Activated CD8-positive, alpha-beta memory T cell treated with anti-CD3 and anti-CD28 coated beads, Interleukin-2, amount 50 U/mL, for 24 hours (primary cell): ENCODE data around the gene PDE6G.

Source experiments
- DNase-seq: peaks from one replicate; pipeline ENCODE4 v3.0.0-alpha.2; 2020; ENCODE audit errors: extremely low read depth

Gene PDE6G

DNA sequence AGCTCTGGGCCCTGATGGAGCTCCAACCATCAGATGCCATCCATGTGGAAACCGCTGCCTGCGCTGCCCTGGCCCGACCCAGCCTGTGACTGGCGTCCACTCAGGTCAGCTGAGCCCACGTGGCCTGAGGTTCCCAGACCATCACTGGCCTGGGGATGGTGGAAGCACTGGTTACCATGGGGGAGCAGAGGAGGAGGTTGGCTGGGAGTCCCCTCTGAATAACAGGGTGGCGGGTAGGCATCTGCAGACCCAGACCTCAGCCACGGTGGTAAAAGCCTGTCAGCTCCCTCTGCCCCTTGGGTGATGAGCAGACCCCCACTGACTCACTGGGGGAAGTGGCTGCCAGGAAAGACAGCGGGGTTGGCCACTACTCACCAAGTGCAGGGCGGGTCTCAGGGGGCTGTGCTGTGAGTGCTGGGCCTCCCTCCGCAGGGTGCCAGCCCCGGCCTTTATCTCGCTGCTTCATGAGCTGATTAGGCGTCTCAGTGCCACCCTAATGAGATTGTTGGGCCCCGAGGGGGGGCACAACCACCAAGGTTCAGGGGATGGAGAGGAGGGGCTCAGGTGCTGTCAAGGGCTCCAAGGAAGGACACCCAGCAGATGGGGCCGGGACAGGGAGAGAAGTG is at the start of gene PDE6G:
Gene PDE6G (minus strand): TSS at position 425 of the 626 bp plus-strand sequence. CDS start 3,237 bp downstream, outside the sequence.
- no peak for DNase-seq

DNA sequence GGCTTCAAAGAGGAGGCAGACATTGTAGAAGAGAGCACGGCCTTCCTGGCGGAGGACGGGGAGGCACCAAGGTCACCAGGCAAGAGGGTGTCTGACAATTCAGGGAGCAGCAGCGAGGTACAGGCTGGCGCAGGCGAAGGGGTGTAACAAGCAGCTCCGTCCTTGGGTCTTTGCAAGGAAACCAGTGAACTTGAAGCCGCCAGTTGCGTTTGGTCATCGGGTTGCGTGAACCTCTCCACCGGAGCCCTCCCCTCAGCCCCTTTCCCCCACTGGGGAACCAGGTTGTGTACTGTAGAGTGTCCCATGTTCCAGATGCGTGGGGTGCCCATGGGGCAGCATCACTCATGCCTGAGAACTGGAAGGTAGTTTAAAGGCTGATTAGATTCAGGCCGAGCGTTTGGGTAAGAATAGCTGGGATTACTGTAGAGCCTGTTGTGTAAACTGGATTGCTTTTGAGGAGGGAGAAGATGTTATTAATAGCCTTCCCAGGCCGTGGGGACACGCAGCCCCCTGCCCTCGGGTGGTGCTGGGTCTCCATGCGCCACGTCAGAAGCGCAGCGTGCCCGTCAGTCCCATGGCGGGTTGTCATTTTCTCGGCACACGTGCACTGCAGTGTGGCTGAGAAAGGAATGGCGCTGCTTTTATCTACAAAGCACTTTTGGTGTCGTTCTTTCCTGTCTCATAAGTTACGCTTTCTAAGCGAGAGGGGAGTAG is 49.3 kb upstream of the PDE6G start:
- no peak for DNase-seq

DNA sequence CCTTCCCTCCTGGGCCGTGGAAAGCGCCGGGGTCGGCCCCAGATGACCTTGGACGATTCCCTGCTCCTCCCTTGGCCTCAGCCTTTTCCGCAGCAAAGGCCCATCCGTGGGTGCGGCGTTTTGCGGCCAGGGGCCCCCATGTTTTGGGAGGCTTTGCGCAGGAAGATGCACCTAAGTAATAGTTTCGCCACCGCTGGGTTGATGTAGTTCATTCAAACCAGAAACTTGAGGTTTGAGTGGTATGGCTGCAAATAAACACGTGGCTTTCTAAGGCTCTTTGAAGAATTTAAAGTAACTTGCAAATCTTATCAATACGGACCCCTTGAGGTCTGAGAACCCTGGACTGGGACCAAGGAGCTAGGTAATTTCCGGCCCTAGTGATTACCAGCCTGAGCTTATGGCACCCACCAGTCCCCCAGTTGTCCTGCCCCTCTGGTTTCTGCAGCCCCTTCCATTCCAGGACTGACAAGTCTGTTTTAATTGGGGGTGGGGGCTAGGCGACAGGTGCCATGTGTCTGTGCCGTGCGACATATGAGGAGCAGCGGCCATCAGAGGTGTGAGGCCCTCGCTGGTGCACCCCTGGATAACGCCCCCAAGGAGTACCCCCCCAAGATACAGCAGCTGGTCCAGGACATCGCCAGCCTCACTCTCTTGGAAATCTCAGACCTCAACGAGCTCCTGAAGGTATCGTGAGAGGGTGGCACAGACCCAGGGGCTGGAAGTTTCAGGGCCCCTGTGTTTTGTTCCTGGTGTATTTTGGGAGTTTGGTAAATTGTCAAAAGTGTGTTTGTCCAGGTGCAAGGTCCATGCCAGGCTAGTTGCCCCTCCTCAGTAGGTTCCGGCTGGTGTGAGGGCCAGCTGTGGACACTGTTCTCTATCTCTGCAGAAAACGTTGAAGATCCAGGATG is 47.7 kb upstream of the PDE6G start:
- DNase-seq, result no peak

DNA sequence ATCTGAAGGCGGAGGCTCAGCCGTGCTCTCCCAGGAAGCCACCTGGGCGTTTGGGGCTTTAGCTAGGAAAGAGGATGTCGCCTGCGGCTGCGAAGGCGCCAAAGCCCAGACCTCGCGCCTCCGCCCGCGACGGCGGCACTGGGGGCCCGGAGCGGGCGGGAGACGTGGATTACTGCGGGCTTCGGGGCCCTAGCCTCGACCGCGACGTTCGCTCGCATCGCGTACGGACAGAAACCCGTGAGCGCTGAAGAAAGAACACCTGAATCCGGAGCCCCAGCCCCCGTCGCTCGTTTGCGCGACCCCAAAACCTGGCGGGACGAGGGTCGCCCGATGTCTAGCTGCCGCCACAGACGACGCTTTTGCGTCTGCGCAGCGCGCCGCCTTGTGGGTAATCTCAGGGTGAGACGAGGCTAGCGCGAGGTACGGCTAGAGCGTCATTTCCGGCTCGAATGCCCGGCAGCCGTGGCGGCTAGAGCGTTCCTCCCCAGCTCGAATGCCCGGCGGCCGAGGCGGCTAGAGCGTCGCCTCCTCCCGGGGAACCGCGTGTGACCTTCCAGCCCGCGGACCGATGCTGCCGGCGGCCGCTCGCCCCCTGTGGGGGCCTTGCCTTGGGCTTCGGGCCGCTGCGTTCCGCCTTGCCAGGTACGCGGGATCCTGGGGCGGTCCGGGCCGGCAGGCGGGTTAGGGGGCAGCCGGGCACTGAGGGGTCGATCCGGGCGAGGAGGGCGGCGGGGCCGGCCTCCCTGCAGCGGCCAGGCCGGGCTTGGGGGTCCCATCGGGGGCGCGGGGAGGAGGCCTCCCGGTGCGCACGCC is 46.8 kb upstream of the PDE6G start, which contains the start of gene MRPL12:
Gene MRPL12 (plus strand): TSS at position 434 of the 813 bp plus-strand sequence. CDS start 135 bp downstream, at position 569.
- peak; percentile 79 for DNase-seq

DNA sequence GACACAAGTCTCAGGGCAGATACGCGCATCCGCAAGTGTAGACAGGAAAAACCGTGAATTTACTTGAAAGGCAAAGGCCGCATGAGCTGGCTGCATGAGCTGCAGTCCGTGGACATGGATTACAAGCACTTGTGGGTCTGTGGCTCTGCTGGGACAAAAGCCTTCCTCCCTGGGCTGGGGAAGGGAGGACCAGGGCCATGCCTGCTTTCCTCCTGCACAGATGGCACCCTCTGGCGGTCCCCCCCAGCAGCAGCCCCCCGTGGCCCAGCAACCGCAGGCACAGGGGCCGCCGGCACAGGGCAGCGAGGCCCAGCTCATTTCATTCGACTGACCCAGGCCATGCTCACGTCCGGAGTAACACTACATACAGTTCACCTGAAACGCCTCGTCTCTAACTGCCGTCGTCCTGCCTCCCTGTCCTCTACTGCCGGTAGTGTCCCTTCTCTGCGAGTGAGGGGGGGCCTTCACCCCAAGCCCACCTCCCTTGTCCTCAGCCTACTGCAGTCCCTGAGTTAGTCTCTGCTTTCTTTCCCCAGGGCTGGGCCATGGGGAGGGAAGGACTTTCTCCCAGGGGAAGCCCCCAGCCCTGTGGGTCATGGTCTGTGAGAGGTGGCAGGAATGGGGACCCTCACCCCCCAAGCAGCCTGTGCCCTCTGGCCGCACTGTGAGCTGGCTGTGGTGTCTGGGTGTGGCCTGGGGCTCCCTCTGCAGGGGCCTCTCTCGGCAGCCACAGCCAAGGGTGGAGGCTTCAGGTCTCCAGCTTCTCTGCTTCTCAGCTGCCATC is 45.1 kb upstream of the PDE6G start:
- DNase-seq, result no peak

DNA sequence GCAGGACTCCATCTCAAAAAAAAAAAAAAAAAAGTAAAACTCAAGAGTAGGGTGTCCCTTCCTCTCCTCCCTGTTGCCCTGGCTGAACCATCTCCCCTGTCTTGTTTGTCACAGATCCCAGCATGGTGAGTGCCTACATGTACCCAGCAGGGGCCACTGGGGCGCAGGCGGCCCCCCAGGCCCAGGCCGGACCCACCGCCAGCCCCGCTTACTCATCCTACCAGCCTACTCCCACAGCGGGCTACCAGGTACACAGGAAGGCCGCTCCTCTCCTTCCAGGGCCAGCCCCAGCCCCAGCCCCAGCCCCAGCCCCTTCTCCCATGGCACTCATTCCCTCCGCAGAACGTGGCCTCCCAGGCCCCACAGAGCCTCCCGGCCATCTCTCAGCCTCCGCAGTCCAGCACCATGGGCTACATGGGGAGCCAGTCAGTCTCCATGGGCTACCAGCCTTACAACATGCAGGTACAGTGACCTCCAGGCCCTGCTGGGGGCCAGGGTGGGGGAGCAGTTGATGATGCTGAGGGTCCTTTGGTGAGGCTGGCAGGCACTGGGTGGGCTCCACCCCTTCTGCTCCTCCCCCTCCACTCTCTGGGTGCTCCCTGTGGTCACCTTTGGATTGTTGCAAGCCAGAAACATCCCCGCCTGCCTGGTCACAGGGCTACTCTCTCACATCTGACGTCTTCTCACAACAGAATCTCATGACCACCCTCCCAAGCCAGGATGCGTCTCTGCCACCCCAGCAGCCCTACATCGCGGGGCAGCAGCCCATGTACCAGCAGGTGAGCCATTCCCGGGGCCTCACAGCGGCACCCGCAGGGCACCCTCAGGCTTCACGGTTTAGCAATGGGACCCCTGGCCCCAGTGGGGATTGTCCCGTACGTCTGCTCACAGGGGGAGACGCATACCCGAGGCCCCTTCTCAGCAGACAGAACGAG is 44.3 kb upstream of the PDE6G start:
- no peak for DNase-seq

DNA sequence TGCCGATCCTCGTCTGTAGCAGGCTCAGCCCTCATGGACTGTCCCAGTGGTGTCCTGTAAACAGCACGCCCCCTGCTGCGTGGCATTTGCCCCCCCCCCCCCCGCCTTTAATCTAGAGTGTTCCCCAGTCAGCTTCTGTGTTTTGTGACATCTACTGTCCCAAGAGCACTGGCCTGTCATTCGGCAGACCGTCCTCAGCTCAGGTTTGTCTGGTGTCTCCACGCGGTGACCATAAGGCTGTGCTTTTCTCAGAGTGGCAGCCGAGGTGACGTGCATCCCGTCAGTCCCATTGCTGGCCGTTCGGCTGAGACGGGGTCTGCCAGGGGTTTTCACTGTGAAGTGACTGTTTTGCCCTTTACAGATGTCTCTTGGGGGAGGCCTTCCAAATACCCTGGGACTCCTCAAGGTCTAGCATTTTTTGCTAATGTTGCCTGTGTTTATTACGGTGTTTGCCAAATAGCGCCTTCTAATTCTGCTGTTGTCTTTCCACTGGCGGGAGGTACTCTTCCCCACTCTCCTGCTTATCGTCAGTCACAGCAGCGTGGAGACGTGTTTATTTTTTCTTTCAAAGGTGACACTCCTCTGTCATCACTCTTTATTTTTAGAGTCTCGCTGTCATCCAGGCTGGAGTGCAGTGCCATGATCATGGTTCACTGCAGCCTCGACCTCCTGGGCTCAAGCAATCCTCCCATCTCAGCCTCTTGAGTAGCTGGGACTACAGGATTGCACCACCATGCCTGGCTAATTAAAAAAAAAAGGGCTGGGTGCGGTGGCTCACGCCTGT is 41.1 kb upstream of the PDE6G start:
- DNase-seq, result no peak

DNA sequence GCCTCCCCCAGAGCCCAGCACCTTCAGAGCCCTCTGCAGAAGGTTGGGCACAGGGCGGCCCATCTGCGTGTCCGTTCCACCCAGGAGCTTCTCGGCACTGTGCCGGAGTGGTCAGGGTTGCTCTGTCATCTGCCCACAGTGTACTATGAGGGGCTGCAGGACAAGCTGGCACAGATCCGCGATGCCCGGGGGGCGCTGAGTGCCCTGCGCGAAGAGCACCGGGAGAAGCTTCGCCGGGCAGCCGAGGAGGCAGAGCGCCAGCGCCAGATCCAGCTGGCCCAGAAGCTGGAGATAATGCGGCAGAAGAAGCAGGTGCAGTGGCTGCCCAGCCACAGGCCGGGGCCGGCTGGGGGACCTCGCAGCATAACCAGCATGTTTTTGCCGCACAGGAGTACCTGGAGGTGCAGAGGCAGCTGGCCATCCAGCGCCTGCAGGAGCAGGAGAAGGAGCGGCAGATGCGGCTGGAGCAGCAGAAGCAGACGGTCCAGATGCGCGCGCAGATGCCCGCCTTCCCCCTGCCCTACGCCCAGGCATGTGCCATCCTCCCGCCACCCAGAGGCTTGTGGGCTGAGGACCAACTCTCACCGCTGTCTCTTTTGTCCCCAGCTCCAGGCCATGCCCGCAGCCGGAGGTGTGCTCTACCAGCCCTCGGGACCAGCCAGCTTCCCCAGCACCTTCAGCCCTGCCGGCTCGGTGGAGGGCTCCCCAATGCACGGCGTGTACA is 40.0 kb upstream of the PDE6G start:
- DNase-seq, result no peak

DNA sequence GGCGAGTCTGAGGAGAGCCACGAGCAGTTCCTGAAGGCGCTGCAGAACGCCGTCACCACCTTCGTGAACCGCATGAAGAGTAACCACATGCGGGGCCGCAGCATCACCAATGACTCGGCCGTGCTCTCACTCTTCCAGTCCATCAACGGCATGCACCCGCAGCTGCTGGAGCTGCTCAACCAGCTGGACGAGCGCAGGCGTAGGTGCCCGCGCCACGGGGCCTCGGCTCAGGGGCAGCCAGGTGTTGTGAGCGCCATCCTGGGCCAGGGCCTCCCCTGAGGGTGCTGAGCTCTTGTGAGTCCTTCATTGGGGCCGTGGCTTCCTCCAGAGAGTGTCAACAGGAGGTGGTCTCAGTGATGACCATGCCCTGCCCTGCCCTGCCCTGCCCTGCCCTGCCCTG is 39.5 kb upstream of the PDE6G start:
- no peak for DNase-seq

DNA sequence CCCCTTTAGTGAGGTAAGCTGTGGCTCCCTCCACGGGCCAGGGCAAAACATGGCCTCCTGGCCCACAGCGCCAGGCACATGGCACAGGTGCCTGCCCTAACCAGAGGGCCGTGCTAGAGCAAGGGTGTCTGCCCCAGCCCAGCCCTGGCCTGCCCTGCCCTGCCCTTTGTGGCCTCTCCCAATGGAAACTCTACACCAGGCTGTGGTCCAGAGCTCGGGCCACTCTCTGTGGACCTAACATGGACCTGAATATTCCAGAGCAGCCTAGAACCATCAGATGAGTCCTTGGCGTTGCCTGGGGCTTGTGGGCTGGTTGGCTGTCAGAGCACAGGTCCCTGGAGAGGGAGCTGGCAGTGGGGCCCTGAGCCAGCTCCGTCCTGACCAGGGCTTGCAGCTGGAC is 38.9 kb upstream of the PDE6G start:
- DNase-seq, result no peak

DNA sequence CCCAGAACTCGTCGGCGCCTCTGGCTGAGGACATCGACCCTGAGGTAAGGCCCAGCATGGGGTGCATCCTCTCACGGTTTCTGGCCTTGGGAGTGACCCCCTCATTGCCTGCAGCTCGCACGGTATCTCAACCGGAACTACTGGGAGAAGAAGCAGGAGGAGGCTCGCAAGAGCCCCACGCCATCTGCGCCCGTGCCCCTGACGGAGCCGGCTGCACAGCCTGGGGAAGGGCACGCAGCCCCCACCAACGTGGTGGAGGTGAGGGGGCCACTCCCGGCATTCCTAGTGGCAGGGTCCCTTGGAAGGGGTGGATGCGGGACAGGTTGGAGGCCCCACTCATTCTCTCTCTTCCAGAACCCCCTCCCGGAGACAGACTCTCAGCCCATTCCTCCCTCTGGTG is 38.5 kb upstream of the PDE6G start:
- DNase-seq, result no peak

DNA sequence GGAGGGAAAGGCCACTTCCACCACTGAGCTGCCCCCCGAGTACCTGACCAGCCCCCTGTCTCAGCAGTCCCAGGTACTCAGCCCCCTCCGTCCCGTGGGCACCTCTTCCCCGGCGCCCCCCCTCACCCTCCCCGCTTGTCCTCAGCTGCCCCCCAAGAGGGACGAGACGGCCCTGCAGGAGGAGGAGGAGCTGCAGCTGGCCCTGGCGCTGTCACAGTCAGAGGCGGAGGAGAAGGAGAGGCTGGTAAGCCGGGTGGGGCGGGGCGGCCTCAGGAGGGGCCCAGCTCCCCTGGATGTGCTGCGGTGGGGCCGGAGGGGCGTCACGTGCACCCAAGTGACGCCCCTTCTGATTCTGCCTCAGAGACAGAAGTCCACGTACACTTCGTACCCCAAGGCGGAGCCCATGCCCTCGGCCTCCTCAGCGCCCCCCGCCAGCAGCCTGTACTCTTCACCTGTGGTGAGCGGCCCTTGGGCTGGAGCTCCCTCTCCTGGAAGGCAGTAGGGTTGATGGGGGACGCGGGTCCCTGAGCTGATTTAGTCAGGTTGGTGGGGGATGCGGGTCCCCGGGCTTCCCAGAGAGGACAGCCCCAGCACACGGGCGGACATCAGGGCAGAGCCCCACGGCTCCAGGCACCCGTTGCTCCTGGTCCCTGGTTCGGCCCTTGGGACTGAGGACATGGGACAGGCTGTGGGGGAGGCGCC is 37.3 kb upstream of the PDE6G start:
- no peak for DNase-seq

DNA sequence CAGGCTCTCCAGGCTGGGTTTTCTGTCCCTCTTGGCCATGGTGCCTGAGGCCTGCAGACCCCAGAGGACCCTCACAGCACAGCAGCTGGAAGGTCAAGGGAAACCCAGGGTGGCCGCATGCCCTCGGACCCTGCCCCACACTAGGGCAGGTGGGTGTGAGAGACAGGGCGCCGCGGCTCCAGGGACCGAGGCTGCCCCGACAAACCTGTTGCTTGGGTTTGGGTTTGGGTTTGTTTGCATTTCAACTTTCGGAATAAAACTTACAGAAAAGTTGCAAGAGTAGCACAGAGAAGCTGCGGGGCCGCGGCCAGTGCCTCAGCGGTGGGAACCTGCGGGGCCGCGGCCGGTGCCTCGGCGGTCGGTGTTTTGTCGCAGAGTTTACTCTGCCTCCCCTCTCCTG is 35.3 kb upstream of the PDE6G start:
- no peak for DNase-seq

DNA sequence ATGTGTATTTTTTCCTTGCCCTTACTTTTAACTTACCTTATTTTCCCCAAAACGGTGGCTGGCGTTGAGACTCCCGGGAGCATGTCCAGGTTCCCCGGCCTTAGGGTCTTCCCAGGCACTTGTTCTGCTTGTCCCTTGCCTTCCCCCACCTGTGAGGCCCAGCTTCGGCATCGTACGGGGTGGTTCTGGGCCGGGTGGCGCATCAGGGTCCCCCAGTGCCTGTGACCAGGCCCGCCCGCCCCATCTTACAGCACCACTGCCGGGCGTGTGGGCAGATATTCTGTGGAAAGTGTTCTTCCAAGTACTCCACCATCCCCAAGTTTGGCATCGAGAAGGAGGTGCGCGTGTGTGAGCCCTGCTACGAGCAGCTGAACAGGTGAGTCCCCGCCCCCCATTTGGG is 34.9 kb upstream of the PDE6G start:
- no peak for DNase-seq

DNA sequence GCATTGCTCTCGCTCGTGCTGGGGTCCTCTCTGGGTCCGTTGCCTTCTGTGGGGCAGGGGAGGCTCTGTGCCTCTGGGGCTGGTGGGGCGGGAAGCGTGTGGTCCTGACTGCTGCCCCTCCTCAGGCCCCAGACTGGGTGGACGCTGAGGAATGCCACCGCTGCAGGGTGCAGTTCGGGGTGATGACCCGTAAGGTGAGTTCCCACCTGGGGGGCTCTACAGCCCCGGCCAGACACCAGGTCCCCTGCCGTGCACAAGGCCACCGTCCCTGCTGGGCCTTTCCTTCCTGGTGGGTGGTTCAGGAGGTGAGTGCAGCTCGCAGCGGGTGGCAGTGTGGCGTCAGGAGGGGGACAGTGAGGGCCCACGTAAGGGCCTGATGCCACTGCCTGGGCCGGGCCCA is 34.2 kb upstream of the PDE6G start:
- no peak for DNase-seq

DNA sequence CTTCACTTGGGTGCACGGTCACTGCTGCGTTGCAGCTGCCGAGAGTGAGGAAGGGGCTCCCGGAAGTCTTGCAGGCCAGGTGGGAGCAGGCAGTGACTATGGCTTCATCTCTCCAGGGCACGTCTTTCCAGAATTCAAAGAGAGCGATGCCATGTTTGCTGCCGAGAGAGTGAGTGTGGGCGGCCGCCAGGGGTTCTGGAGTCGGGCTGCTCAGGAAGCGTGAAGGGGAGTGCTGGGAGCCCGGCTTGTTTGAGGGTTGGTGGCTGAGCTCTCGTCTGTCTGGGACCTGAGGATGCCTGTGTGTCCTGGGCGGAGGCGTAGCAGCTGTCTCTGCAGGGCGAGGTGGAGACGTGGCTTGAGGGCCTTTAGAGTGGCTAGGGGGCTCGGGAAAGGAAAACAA is 33.7 kb upstream of the PDE6G start:
- no peak for DNase-seq

DNA sequence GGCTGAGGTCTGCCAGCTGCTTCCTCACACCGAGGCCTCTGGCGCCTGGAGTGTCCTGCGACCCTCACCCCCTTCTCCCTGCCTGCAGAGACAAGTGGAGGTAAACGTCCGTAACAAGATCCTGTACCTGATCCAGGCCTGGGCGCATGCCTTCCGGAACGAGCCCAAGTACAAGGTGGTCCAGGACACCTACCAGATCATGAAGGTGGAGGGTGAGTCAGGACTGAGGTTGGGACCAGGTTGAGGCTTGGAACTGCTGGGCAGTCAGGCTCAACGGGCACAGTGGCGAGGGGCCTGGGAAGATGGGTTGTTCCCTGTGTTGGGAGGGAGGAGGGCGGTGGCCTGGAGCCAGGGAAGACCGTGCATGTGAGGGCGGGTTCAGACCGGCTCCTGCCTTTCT is 32.3 kb upstream of the PDE6G start:
- no peak for DNase-seq
